ENCODE measurements around the gene ITLN1.
"Not testable (repeated sequence)": the region's sequence is repeated elsewhere in the genome, so short reads cannot be mapped to it uniquely, and the experiment has no call there.

ITLN1 gene

GRCh38 chr1:160885042-160885441 lies at the start of gene ITLN1:
TSS of gene ITLN1 (minus strand) at chr1:160885180. CDS start at chr1:160884877, 303 bp downstream.
- no peak for DNase-seq (ENCODE audit: low read depth)

- not testable (repeated sequence) for DNase-seq (ENCODE audit: low read depth)
These were observed 48.3 kb upstream of the ITLN1 start for GRCh38 chr1:160933305-160933704.

GRCh38 chr1:160925652-160926244 lies 40.8 kb upstream of the ITLN1 start:
- DNase-seq (ENCODE audit: low read depth), result no peak

GRCh38 chr1:160924791-160925651 lies 40.0 kb upstream of the ITLN1 start:
- no peak for DNase-seq (ENCODE audit: low read depth)

GRCh38 chr1:160916666-160917065 lies 31.7 kb upstream of the ITLN1 start:
- DNase-seq (ENCODE audit: low read depth), result no peak

- DNase-seq (ENCODE audit: low read depth), result not testable (repeated sequence)
These were observed 28.2 kb upstream of the ITLN1 start for GRCh38 chr1:160913229-160913628.

GRCh38 chr1:160911925-160912324 lies 26.9 kb upstream of the ITLN1 start:
- DNase-seq (ENCODE audit: low read depth), result no peak

GRCh38 chr1:160911441-160911840 lies 26.5 kb upstream of the ITLN1 start:
- no peak for DNase-seq (ENCODE audit: low read depth)

- no peak for DNase-seq (ENCODE audit: low read depth)
These were observed 25.3 kb upstream of the ITLN1 start for GRCh38 chr1:160910170-160910750.

- no peak for DNase-seq (ENCODE audit: low read depth)
These were observed 23.0 kb upstream of the ITLN1 start for GRCh38 chr1:160907976-160908375.

GRCh38 chr1:160905617-160905989 lies 20.6 kb upstream of the ITLN1 start:
- no peak for DNase-seq (ENCODE audit: low read depth)

- no peak for DNase-seq (ENCODE audit: low read depth)
These were observed 20.0 kb upstream of the ITLN1 start for GRCh38 chr1:160904783-160905616.

GRCh38 chr1:160902251-160902650 lies 17.3 kb upstream of the ITLN1 start:
- DNase-seq (ENCODE audit: low read depth), result not testable (repeated sequence)

GRCh38 chr1:160901768-160902167 lies 16.8 kb upstream of the ITLN1 start:
- DNase-seq (ENCODE audit: low read depth), result no peak

GRCh38 chr1:160900683-160901082 lies 15.7 kb upstream of the ITLN1 start:
- not testable (repeated sequence) for DNase-seq (ENCODE audit: low read depth)

GRCh38 chr1:160894368-160895135 lies 9.6 kb upstream of the ITLN1 start:
- not testable (repeated sequence) for DNase-seq (ENCODE audit: low read depth)

- no peak for DNase-seq (ENCODE audit: low read depth)
These were observed 6.5 kb upstream of the ITLN1 start for GRCh38 chr1:160891474-160891873.

GRCh38 chr1:160888926-160889325 lies 3.9 kb upstream of the ITLN1 start:
- no peak for DNase-seq (ENCODE audit: low read depth)

GRCh38 chr1:160887071-160887470 lies 2.1 kb upstream of the ITLN1 start:
- no peak for DNase-seq (ENCODE audit: low read depth)

- DNase-seq (ENCODE audit: low read depth), result no peak
These were observed 401 bp downstream of the ITLN1 start for GRCh38 chr1:160884579-160884978.
